Stimulated activated naive B cell treated with anti-CD40 and anti-IgM and Interleukin-4, amounts not matched to agents 10 μg/mL and 1 μg/mL and 100 μg/mL, for 72 hours (primary cell): ENCODE measurements around the gene ZCCHC13.

Experiments
- ATAC-seq, 2 donors: fragments of 150-1000 bp; cut with Tn5 transposase; replicated peaks; 2 replicates each; pipeline ENCODE4 v1.10.0; 2021; ENCODE audit warnings: moderate library complexity in 1 of 2
- DNase-seq: peaks from one replicate; pipeline ENCODE4 v3.0.0; 2021
- H3K27ac Mint-ChIP-seq: one replicate; pipeline ENCODE4 v1.8.0; 2022; ENCODE audit warnings: mild to moderate bottlenecking, mixed read lengths
- H3K27me3 Mint-ChIP-seq, 2 donors: one replicate each; pipeline ENCODE4 v1.8.0; 2022; ENCODE audit warnings: mixed read lengths in 2 of 2
- H3K36me3 Mint-ChIP-seq, 2 donors: one replicate each; pipeline ENCODE4 v1.8.0; 2022; ENCODE audit warnings: mixed read lengths in 2 of 2, mild to moderate bottlenecking in 1 of 2
- H3K4me1 Mint-ChIP-seq, 2 donors: one replicate each; pipeline ENCODE4 v1.8.0; 2022; ENCODE audit warnings: mixed read lengths in 2 of 2, mild to moderate bottlenecking in 1 of 2
- H3K4me3 Mint-ChIP-seq, 2 donors: one replicate each; pipeline ENCODE4 v1.8.0; 2022; ENCODE audit warnings: mild to moderate bottlenecking in 2 of 2, mixed read lengths in 2 of 2, moderate library complexity in 1 of 2
- H3K9me3 Mint-ChIP-seq, 2 donors: one replicate each; pipeline ENCODE4 v1.8.0; 2022; ENCODE audit warnings: mixed read lengths in 2 of 2, mild to moderate bottlenecking in 1 of 2

ZCCHC13 gene

DNA sequence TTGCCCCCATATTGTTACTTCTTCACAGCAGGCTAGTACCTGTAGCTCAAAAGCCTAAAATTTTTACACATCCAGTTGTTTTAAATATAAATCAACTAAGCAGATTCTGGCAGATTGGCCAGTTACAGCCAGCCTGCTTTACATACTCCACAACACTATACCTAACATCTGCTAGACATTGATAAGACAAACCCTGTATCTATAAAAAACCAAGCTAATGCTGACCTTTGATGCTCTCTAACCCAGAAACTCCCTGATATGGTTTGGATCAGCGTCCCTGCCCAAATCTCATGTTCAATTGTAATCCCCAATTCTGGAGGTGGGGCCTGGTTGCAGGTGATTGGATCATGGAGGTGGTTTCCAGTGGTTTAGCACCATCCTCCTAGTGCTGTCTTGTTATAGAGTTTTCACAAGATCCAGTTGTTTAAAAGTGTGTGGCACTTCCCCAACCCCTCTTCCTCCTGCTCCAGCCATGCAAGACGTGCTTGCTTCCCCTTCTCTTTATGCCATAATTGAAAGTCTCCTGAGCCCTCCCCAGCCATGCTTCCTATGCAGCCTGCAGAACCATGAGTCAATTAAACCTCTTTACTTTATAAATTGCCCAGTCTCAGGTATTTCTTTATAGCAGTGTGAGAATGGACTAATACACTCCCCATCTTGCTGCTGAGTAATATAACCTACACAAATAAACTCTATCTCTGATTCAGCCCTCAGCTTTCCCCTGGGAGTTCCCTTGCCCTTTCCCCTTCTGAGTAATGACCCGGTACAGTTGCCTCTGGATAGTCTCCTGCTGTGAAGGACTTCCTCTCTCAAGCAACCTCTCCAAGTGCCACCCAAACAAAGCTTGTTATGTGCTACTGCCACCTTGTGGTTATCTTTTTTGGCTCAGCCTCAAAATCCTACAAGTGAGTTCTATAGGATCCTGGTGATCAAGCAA, 39.6 kb downstream of the ZCCHC13 start:
- DNase-seq = peak; percentile 64
- H3K27ac Mint-ChIP-seq = no peak overlapping the region
- H3K4me1 Mint-ChIP-seq = peaks cover 8 to 13% of the 10 kb centered on the region in 2 donors
- H3K4me3 Mint-ChIP-seq = peak overlapping the region in 1 of 2 donors; percentile 44
- no peaks in the 10 kb centered on the region for H3K36me3 Mint-ChIP-seq
- no peaks in the 10 kb centered on the region for H3K9me3 Mint-ChIP-seq
- ATAC-seq = peak; percentile 95 to 99
- peaks cover 0 to 7% of the 10 kb centered on the region in 2 donors for H3K27me3 Mint-ChIP-seq

DNA sequence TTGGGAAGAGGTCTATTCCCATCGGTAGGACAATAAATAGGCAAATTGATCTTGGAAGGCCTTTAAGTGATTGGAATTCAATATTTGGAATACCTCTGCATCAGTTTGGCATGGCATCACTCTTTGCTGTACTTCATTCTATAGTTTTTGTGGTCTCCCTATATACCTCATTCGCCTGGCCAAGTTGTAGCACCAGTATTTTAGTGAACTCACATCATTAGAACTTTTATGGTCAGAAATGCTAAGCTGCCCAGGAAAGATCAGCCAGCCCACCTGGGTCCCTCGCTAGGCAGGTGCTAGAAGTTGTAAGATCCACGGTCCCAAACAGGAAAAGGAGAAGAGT, 40.3 kb downstream of the ZCCHC13 start:
- H3K9me3 Mint-ChIP-seq = no peaks in the 10 kb centered on the region
- H3K36me3 Mint-ChIP-seq = no peaks in the 10 kb centered on the region
- H3K4me1 Mint-ChIP-seq = peaks cover 8 to 13% of the 10 kb centered on the region in 2 donors
- H3K4me3 Mint-ChIP-seq = no peak overlapping the region
- DNase-seq (no peak), ATAC-seq (peak in 1 of 2 donors; percentile 18)
- H3K27me3 Mint-ChIP-seq = peaks cover 0 to 7% of the 10 kb centered on the region in 2 donors
- H3K27ac Mint-ChIP-seq = no peak overlapping the region

DNA sequence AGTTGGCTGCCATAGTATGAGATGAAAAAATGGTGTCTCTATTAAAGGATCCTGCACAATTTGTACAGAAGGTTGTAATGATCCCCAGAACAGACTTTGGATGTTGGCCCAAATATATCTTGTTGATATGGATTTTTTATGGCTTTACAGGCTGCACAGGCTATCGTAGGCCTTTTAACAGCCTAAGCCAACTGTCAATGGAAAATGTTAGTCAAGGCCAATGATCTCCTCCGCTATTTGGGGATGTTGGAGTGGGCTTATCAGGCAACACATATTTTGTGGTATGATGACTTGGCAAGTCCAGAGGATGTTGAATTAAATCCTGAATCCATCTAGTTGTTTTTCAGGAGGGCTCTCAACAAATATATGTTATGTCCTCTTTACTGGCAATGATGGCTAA, 42.1 kb downstream of the ZCCHC13 start:
- peaks cover 8 to 13% of the 10 kb centered on the region in 2 donors for H3K4me1 Mint-ChIP-seq
- H3K4me3 Mint-ChIP-seq = no peak overlapping the region
- peaks cover 0 to 7% of the 10 kb centered on the region in 2 donors for H3K27me3 Mint-ChIP-seq
- no peak for DNase-seq
- no peaks in the 10 kb centered on the region for H3K9me3 Mint-ChIP-seq
- H3K27ac Mint-ChIP-seq = no peak overlapping the region
- no peaks in the 10 kb centered on the region for H3K36me3 Mint-ChIP-seq
- no peak for ATAC-seq

DNA sequence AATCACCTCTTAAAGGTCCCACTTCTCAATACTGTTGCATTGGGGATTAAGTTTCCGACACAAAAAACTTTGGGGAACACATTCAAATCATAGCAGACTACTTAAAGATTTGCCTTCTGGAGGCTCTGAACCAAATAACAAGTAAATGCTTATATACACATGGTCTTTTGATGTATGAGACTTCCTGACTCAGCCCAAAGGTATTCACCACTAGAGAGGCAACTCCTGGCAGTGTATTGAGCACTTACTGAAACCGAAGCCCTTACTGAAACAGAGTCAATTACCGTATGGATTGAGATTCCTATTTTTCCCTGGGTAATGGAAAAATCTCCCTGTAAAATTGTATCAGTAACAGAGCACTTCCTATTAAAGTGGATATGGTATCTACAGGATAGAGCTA, 45.4 kb downstream of the ZCCHC13 start:
- Mint-ChIP-seq H3K4me3 (no peak overlapping the region), H3K36me3 (no peaks in the 10 kb centered on the region), H3K9me3 (no peaks in the 10 kb centered on the region), H3K27me3 (peaks cover 0 to 7% of the 10 kb centered on the region in 2 donors), H3K27ac (no peak overlapping the region), H3K4me1 (peaks cover under 1 to 7% of the 10 kb centered on the region in 2 donors)
- ATAC-seq (no peak), DNase-seq (no peak)

DNA sequence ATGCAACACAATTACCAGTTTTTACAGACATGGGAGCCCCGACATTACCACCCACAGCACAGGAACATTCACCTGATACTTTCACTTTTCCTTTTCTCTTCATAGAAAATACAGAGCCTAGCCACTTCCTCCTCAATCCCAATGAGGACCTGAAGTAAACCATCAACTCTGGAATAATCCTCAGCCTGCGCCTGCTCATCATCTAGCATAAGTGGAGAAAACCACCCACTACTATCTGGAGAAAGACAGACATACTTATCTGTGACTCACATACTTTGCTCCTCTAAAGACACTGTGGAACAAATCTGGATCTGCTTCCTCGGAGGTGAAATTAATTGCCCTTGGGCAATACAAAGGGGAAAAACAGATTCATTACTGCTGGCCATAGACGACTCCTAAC, 47.8 kb downstream of the ZCCHC13 start:
- Mint-ChIP-seq H3K4me3 (no peak overlapping the region), H3K27me3 (peaks cover 0 to 7% of the 10 kb centered on the region in 2 donors), H3K4me1 (peaks cover 0 to 7% of the 10 kb centered on the region in 2 donors), H3K9me3 (no peaks in the 10 kb centered on the region), H3K36me3 (no peaks in the 10 kb centered on the region), H3K27ac (no peak overlapping the region)
- ATAC-seq = no peak
- DNase-seq = no peak

DNA sequence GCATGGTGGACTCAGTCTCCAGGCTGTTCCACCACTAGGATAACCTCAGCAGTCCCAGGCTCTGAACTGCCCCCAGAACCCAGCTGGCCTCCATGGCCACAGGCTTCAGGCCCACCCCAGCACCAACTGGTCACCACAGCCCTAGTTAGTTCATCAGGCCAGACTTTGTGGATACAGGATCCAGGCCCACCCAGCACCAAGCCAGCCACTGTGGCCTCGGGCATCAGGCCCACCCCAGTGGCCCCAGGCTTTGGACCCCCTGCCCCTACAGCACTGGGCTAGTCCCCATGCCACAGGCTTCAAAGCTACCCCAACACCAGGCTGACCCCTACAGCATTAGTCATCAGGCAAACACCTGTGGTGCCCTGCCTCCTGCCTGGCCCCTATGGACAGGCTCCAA, 50.0 kb downstream of the ZCCHC13 start:
- H3K9me3 Mint-ChIP-seq = no peaks in the 10 kb centered on the region
- H3K27ac Mint-ChIP-seq = no peak overlapping the region
- H3K4me1 Mint-ChIP-seq = peaks cover 0 to 7% of the 10 kb centered on the region in 2 donors
- no peak overlapping the region for H3K4me3 Mint-ChIP-seq
- DNase-seq = no peak
- H3K36me3 Mint-ChIP-seq = no peaks in the 10 kb centered on the region
- ATAC-seq = no peak
- peaks cover 7 to 8% of the 10 kb centered on the region in 2 donors for H3K27me3 Mint-ChIP-seq
